HG02885 (cell line): ENCODE data around the gene CHRDL1.
"Not testable (repeated sequence)": the region's sequence is repeated elsewhere in the genome, so short reads cannot be mapped to it uniquely, and the experiment has no call there.

Experiments
- ATAC-seq: cut with Tn5 transposase; IDR thresholded peaks from one replicate; pipeline ENCODE4 v1.9.1; 2021; ENCODE audit warnings: mild to moderate bottlenecking; ENCODE audit not compliant: unreplicated experiment, poor library complexity

Gene CHRDL1

GRCh38 chrX:110795645-110796406 lies at the start of gene CHRDL1:
CHRDL1 (minus strand) TSS chrX:110795817; CDS start chrX:110792181, 3,636 bp downstream.
- ATAC-seq: no peak

- ATAC-seq: no peak
These were observed 41.4 kb upstream of the CHRDL1 start for GRCh38 chrX:110836982-110837381.

GRCh38 chrX:110836451-110836850 lies 40.8 kb upstream of the CHRDL1 start:
- ATAC-seq: no peak

GRCh38 chrX:110836001-110836400 lies 40.4 kb upstream of the CHRDL1 start:
- no peak for ATAC-seq

- ATAC-seq: no peak
These were observed 30.4 kb upstream of the CHRDL1 start for GRCh38 chrX:110825972-110826371.

- ATAC-seq: not testable (repeated sequence)
These were observed 20.9 kb upstream of the CHRDL1 start for GRCh38 chrX:110816543-110816942.

GRCh38 chrX:110806145-110806544 lies 10.5 kb upstream of the CHRDL1 start:
- no peak for ATAC-seq

GRCh38 chrX:110805303-110805702 lies 9.7 kb upstream of the CHRDL1 start:
- ATAC-seq: no peak

- ATAC-seq: no peak
These were observed 8.8 kb upstream of the CHRDL1 start for GRCh38 chrX:110804446-110804845.

- no peak for ATAC-seq
These were observed 7.9 kb upstream of the CHRDL1 start for GRCh38 chrX:110803506-110803905.

GRCh38 chrX:110796407-110796697 lies 735 bp upstream of the CHRDL1 start:
- ATAC-seq: no peak

GRCh38 chrX:110794601-110795000 lies 1.0 kb downstream of the CHRDL1 start:
- ATAC-seq: no peak

- ATAC-seq: no peak
These were observed 4.5 kb downstream of the CHRDL1 start for GRCh38 chrX:110791071-110791470.

GRCh38 chrX:110786486-110786885 lies 9.1 kb downstream of the CHRDL1 start:
- no peak for ATAC-seq

GRCh38 chrX:110759785-110760184 lies 35.8 kb downstream of the CHRDL1 start:
- ATAC-seq: no peak

GRCh38 chrX:110758781-110759422 lies 36.7 kb downstream of the CHRDL1 start:
- no peak for ATAC-seq

GRCh38 chrX:110755611-110756010 lies 40.0 kb downstream of the CHRDL1 start:
- ATAC-seq: no peak

GRCh38 chrX:110755061-110755460 lies 40.6 kb downstream of the CHRDL1 start:
- no peak for ATAC-seq

GRCh38 chrX:110750526-110751189 lies 45.0 kb downstream of the CHRDL1 start:
- no peak for ATAC-seq

- ATAC-seq: no peak
These were observed 47.3 kb downstream of the CHRDL1 start for GRCh38 chrX:110748256-110748806.

- no peak for ATAC-seq
These were observed 49.6 kb downstream of the CHRDL1 start for GRCh38 chrX:110746014-110746413.
